Muscle layer of colon (tissue), 2 donors: ENCODE measurements around the gene MAPK13.

Experiments used
- H3K27ac ChIP-seq: one replicate; pipeline ENCODE4 v1.7.0; 2013; ENCODE audit warnings: low read depth, mild to moderate bottlenecking, low read length, moderate library complexity
- H3K27me3 ChIP-seq, 2 donors: one replicate each; pipeline ENCODE4 v1.7.0; 2013; ENCODE audit warnings: low read length in 2 of 2, mild to moderate bottlenecking in 2 of 2; ENCODE audit not compliant: insufficient read depth in 2 of 2, control insufficient read depth in 1 of 2
- H3K36me3 ChIP-seq: one replicate; pipeline ENCODE4 v1.7.0; 2013; ENCODE audit warnings: mild to moderate bottlenecking, low read length; ENCODE audit not compliant: insufficient read depth
- H3K4me1 ChIP-seq: one replicate; pipeline ENCODE4 v1.7.0; 2013; ENCODE audit warnings: mild to moderate bottlenecking, low read length; ENCODE audit not compliant: insufficient read depth
- H3K4me3 ChIP-seq, 2 donors: one replicate each; pipeline ENCODE4 v1.7.0; 2013; ENCODE audit warnings: low read length in 2 of 2, low read depth in 1 of 2, mild to moderate bottlenecking in 1 of 2, moderate library complexity in 1 of 2
- H3K9ac ChIP-seq: one replicate; pipeline ENCODE4 v1.7.0; 2013; ENCODE audit warnings: low read length
- H3K9me3 ChIP-seq: one replicate; pipeline ENCODE4 v1.7.0; 2013; ENCODE audit warnings: mild to moderate bottlenecking, low read length
- donor health status: abdominal sarcoma.
- donor health status: Adenocarcinoma of cecum.

MAPK13 gene

DNA sequence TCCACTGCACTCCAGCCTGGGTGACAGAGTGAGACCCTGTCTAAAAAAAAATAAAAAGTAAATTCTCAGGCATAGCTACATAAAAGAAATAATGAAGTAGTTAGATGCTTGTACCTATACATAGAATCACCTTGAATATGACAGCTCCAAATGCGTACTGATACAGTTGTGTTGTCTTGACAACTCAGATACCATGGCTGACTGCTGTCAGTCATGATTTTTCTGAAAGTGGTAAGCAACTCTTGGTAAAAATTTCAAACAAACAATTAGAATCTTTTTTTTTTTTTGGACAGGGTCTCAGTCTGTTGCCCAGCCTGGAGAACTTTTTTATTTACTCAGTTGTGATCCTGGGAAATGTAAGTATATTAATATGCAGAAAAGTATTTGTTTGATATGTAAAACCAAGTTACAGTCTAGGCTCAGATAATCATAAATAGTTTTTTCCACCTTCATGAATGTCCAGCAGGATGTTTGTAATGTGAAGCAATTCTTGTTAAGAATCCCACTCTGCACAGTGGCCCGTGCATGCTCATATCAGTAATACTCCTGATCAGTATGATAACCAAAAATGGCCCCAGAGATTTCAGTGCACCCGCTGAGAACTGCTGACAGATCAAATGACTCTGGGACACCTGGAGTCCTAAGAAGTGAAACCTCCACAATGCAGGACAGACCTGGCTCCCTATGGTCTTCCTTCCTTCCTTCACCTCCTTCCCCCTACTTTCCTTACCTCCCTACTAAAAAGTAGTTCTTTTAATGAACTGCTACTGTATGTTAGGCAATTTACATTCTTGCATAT lies 14.0 kb upstream of the MAPK13 start:
- Histone ChIP-seq H3K27ac (no peak overlapping the region), H3K9ac (no peak overlapping the region), H3K9me3 (no peaks in the 10 kb centered on the region), H3K36me3 (peaks cover 14% of the 10 kb centered on the region), H3K4me3 (no peak overlapping the region), H3K27me3 (no peaks in the 10 kb centered on the region), H3K4me1 (peaks cover 5% of the 10 kb centered on the region)

DNA sequence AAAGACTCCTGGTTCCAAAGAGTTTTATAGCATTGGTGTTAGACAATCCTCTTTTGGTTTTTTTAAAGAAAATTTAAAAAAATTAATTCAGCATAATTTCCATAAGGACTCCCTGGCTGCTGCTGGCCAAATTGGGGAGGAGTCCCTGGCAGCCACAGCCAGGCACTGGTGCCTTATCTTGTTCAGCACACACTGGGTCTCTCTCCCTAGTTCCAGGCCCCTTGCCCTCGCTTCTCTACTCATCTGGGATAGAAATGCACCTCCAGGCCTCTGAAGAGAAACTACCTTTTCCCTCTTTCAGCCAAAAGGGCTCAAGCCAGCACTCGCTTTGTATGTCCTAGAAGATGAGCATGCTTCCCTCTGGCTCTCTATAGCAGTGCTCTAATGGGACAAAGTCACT lies 13.4 kb upstream of the MAPK13 start:
- Histone ChIP-seq H3K9ac (no peak overlapping the region), H3K4me1 (no peaks in the 10 kb centered on the region), H3K4me3 (no peak overlapping the region), H3K36me3 (peaks cover 7% of the 10 kb centered on the region), H3K27me3 (no peaks in the 10 kb centered on the region), H3K27ac (no peak overlapping the region), H3K9me3 (no peaks in the 10 kb centered on the region)

DNA sequence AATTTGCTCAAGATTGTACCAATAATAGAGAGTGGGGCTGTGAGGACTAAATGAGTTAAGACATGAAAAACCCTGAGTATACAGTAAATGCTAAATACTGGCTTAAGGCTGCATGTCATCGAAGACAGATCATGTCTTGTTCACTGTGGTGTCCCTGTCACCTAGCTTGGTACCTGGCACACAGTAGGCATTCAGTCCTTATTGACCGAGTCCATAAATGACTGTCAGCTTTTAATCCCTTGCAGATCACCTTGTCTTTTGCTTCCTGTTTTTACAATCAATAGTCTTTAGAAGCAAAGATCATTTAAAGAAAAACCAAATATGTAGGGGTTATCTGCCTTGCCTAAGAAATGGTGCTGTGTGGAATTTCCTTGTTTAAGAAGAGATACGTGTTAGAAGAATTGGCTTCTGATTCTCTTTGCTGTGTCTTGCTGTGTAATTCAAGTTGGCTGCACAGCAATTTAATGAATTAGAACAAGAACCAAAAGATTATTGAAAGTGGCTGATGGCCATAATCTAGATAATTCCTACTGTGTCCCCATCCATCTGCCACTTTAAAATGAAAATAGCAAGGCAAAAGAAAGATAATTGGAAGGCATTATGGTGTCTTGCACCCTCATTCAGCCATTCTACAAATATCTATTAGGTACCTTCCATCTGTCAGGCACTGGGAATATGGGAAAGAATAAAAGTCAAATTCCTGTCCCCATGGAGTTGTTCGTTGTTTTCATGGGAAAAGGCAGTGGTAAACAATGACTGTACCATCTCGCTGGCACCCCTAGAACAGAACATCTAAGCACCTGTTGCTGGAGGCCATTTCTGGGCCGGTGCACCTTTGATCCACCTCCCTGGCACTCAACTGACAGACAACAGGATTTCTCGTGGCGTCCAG lies 12.4 kb upstream of the MAPK13 start:
- H3K27ac ChIP-seq = no peak overlapping the region
- H3K9me3 ChIP-seq = no peaks in the 10 kb centered on the region
- H3K4me3 ChIP-seq = no peak overlapping the region
- no peak overlapping the region for H3K9ac ChIP-seq
- peaks cover 6% of the 10 kb centered on the region for H3K36me3 ChIP-seq
- H3K27me3 ChIP-seq = no peaks in the 10 kb centered on the region
- no peaks in the 10 kb centered on the region for H3K4me1 ChIP-seq

DNA sequence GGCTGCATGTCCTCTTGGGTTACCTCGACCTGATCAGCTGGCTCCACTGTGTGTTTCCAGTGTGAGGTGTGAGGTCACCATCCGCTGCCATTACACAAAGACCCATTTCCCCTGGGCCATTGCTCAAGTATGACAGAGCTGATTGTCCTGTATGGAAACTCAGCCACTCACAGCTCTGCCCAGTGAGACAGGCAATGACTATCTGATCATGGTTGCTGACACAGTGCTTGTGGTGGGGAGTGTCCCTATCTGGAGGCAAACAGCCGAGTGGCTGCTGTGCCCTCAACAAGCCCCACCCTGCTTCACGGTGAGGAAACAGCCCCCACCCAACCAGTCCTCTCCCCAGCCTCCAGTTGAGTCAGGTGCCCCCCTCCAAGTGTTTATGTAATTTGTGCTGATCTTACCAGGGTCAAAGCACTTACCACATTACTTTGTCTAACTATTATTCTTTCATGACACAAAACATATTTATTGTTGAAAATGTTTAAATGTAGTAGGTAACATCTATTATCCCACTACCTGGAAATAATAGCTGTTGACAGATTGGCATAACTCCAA lies 11.7 kb upstream of the MAPK13 start:
- Histone ChIP-seq H3K4me1 (no peaks in the 10 kb centered on the region), H3K27ac (no peak overlapping the region), H3K9ac (no peak overlapping the region)

DNA sequence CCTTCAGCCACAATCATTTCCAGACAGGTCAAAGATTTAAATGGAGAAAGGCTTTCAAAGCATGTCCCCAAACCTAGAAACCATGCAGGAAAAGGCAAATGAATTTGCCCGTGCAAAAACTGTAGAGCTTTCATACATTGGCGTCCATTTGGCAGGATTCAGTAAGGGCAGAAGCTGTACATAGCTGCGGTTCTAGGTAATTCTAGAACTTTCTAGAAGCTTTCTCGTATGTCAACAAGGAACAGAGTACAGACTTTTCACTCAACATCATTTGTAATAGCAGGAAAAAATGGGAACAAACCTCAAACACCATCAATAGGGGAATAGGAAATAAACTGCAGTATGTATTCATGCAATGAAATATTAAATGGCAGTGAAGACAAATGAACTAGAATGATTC lies 11.1 kb upstream of the MAPK13 start:
- H3K27ac ChIP-seq = no peak overlapping the region
- H3K27me3 ChIP-seq = no peaks in the 10 kb centered on the region
- peaks cover 6% of the 10 kb centered on the region for H3K36me3 ChIP-seq
- H3K4me1 ChIP-seq = no peaks in the 10 kb centered on the region
- no peak overlapping the region for H3K9ac ChIP-seq
- H3K4me3 ChIP-seq = no peak overlapping the region
- H3K9me3 ChIP-seq = no peaks in the 10 kb centered on the region

More for the DNA sequence above, 11.7 kb upstream of the MAPK13 start:
- H3K36me3 ChIP-seq = peaks cover 6% of the 10 kb centered on the region
- H3K4me3 ChIP-seq = no peak overlapping the region
- no peaks in the 10 kb centered on the region for H3K27me3 ChIP-seq
- H3K9me3 ChIP-seq = no peaks in the 10 kb centered on the region

DNA sequence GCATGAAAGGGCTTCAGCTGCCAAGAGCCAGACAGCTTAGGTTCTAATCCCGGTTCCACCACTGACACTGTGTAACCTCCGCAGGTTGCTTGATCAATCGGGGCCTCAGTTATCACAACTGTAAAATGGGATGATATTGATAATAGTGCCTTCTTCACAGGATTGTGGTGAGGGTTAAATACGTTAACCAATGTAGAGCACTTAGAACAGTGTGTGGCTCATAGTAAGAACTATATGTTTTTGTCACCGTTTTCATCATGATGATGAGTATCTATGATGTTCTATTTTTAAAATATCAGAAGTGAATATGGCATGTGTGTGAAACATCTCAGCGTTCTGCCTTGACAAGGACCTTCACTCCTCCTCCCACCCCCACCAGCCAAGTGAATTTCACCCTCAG lies 10.3 kb upstream of the MAPK13 start:
- Histone ChIP-seq H3K4me1 (no peaks in the 10 kb centered on the region), H3K4me3 (no peak overlapping the region), H3K9ac (no peak overlapping the region), H3K27ac (no peak overlapping the region), H3K36me3 (peaks cover 6% of the 10 kb centered on the region), H3K9me3 (no peaks in the 10 kb centered on the region), H3K27me3 (no peaks in the 10 kb centered on the region)

DNA sequence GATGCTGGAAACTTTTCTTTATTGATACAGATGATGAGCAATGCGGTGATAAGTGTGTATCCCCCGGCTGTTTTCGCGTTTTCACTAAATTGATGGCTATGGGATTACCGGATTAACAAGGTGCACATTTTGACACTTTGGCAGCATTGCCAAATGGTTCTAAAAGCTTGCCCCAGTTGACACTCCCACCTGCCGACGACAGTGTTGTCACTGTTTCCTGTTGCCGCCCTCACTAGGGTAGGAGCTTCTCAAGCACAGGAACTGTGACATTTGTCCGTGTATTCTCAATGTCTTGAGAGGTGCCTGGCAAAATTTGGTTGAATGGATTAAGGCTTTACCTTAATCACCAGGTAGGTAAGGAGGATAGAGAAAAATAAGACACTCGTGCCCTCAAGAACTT lies 9.8 kb upstream of the MAPK13 start:
- Histone ChIP-seq H3K4me1 (no peaks in the 10 kb centered on the region), H3K9ac (no peak overlapping the region), H3K36me3 (peaks cover 6% of the 10 kb centered on the region), H3K4me3 (no peak overlapping the region), H3K27me3 (no peaks in the 10 kb centered on the region), H3K9me3 (no peaks in the 10 kb centered on the region), H3K27ac (no peak overlapping the region)

DNA sequence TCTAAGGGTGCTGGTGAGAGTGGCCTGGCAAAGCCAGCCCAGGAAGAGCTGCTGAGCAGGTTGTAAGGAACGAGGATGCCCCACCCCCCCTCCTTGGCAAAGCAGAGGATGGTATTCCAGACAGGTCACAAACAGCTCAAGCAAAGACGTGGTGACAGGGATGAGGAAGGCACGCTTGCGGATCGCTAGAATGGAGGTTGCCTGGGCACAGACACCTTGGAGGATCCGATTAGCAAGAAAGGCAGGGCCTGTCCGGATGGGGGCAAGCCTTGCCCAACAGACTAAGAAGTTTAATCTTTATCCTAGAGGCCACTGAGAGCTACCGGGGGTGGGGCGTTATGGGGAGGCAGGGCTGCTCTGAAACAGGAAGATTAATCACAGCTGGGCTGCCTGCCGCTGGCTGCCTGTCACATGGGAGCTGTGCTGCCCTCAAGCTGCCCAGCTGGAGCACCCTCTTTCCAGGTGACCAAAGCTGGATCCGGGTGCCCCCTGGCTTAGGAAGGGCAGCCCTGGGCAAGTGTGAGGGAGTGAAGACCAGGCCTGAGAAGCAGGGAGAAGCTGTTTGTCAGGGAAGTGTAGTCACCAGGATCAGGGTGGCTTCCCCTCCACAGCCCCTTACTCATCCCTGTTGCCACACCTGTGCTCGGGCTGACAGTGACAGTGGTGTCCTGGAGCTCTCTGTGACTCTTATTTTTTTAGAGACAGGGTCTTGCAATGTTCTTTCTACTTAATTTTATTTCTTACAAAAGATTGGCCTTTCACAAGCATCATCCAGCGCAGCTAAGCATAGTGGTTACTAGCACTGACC lies 9.1 kb upstream of the MAPK13 start:
- Histone ChIP-seq H3K9ac (no peak overlapping the region), H3K4me1 (no peaks in the 10 kb centered on the region), H3K36me3 (peaks cover 6% of the 10 kb centered on the region), H3K27me3 (peaks cover 0 to 1% of the 10 kb centered on the region in 2 donors), H3K9me3 (no peaks in the 10 kb centered on the region), H3K27ac (no peak overlapping the region), H3K4me3 (no peak overlapping the region)

DNA sequence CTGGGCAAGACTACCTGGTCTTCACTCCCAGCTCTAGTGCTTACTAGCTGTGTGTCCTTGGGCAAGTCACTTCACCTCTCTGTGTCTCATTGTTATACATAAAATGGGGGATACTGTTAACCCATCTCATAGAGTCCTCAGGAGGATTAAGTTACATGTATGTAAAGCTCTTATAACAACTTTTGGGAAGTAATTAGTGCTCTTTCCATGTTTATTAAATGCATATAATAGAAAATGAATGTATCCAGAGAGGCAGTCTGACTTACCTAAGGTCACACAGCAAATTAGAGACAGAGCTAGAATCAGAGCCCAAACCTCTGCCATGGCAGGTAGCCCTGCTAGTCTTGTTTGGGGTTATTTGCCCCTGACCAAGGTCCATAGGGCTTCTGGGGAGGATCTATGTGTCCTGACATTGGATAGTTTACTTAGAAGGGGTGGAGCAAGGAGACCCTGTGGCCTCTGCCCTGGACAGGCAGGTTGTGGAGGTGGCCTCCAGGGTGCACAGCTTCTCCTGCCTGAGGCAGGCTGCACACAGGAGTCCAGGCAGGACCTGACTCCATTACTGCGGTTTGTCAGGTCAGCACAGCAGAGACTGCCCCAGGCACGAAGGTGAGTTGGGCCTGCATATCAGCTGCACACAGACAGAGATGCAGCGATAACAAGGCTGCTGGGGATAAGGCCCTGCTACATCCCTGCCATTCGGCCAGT lies 8.4 kb upstream of the MAPK13 start:
- peaks cover 5% of the 10 kb centered on the region for H3K36me3 ChIP-seq
- no peaks in the 10 kb centered on the region for H3K9me3 ChIP-seq
- no peak overlapping the region for H3K4me3 ChIP-seq
- H3K27me3 ChIP-seq = peaks cover 0 to 4% of the 10 kb centered on the region in 2 donors
- H3K27ac ChIP-seq = no peak overlapping the region
- H3K4me1 ChIP-seq = no peaks in the 10 kb centered on the region
- H3K9ac ChIP-seq = no peak overlapping the region

DNA sequence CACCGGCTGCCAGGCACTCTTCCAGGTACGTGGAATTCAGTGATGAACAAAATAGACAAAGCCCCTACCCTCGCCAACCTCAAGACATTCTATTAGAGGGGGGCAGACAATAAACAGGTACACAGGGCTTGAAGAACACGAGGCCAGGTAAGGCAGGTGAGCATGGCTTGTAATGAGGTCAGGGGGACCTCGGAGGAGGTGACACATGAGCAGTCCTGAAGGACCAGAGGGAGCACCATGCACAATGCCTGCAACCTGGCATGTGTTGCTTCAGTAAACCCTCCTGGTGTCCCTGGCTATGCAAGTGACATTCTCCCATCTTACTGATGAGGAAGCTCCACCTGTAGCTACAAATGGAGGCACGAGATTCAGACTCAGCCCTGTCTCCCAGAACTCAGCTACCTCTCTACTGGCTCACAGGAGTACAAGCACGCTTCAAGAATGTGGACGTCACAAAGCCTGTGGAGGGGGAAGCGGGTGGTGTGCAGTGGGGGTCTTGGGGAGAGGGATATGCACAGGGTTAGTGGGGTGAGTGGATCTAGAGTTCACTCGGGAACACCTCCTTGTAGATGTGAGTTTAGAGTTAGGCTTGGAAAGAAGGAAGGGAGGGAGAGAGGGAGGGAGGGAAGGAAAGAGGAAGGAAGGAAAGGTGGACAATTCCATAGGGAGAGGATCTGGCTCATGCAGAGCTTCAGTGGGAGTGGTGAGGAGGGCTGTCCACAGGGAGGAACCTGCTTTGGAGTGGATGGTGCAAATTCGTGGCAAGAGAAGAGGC lies 7.6 kb upstream of the MAPK13 start:
- no peaks in the 10 kb centered on the region for H3K9me3 ChIP-seq
- no peak overlapping the region for H3K9ac ChIP-seq
- no peak overlapping the region for H3K27ac ChIP-seq
- no peaks in the 10 kb centered on the region for H3K4me1 ChIP-seq
- H3K27me3 ChIP-seq = peaks cover 0 to 4% of the 10 kb centered on the region in 2 donors
- H3K36me3 ChIP-seq = no peaks in the 10 kb centered on the region
- H3K4me3 ChIP-seq = no peak overlapping the region
